GM12865 (cell line): Measurements from ENCODE around the gene BPTF.

Experiments used
- DNase-seq: peaks from one replicate; pipeline ENCODE4 v3.0.0; 2010; ENCODE audit warnings: low read depth
- H3K4me3 ChIP-seq: 2 replicates; pipeline ENCODE4 v1.5.1; 2011; ENCODE audit warnings: mild to moderate bottlenecking, low read depth, low read length, control low read depth
- CTCF ChIP-seq: IDR thresholded peaks from 2 replicates; pipeline ENCODE4 v1.5.1; 2011; ENCODE audit warnings: low read length, control low read depth, low read depth, inconsistent platforms; ENCODE audit not compliant: insufficient read depth; ENCODE audit errors: missing control alignments

BPTF gene

GRCh38 chr17:67867591-67867990 is 42.3 kb downstream of the BPTF start:
- no peak for TF ChIP-seq CTCF
- H3K4me3 ChIP-seq: no peak overlapping the region
- DNase-seq: no peak

- no peak for DNase-seq
- no peak overlapping the region for H3K4me3 ChIP-seq
- TF ChIP-seq CTCF: no peak
Observed at GRCh38 chr17:67868176-67868575, 42.9 kb downstream of the BPTF start.

- TF ChIP-seq CTCF: no peak
- no peak for DNase-seq
- H3K4me3 ChIP-seq: no peak overlapping the region
Observed at GRCh38 chr17:67879662-67880061, 54.4 kb downstream of the BPTF start.

- no peak overlapping the region for H3K4me3 ChIP-seq
- no peak for TF ChIP-seq CTCF
- DNase-seq: no peak
Observed at GRCh38 chr17:67881083-67881482, 55.8 kb downstream of the BPTF start.

GRCh38 chr17:67884741-67885140 is 59.4 kb downstream of the BPTF start:
- H3K4me3 ChIP-seq: no peak overlapping the region
- DNase-seq: no peak
- no peak for TF ChIP-seq CTCF

- H3K4me3 ChIP-seq: no peak overlapping the region
- TF ChIP-seq CTCF: no peak
- DNase-seq: no peak
Observed at GRCh38 chr17:67891481-67892119, 66.3 kb downstream of the BPTF start.
